Measurements from ENCODE around the gene PIK3CG.
"Not testable (repeated sequence)": the region's sequence is repeated elsewhere in the genome, so short reads cannot be mapped to it uniquely, and the experiment has no call there.

PIK3CG gene

GRCh38 chr7:106865130-106866041 is at the start of gene PIK3CG:
Gene PIK3CG, plus strand, starts transcription at chr7:106865282. Its CDS starts 2,280 bp downstream, at chr7:106867562.
- DNase-seq = no peak

DNA sequence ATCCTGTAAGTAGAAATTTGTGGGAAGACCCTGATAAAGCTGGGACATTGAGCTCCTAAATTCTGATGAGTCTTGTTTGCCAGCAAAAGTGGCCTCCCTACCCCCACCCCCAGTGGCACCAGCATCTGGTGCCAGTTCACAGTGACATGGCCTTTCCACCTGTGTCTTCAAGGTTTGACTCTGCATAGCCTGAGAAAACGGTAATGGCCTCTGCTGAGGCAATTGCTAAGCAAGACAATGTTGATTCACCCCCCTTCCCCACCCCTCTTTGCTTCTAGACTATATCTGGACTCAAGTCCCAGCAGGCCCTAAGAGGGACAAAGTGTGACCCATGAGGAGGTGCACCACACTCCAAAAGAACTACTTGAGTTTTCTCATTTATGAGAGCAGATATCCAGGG is 48.0 kb upstream of the PIK3CG start:
- DNase-seq = no peak

DNA sequence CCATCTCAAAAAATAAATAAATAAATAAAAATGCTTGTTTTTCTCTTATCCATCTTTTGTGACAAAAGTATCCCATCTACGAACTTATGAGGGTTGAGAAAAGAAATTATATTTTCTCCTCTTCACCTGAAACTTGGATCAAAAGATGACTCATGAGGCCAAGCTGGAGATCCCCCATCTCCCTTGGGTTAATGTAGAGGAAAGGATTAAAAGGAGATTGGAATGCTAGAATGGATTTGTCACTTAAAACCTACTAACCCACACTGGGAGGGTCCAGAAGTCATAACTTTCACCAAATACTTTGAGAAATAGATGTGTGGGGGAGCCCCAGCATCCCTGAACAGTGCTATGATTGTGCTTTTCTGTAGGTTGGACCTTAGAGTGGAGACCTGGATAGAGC is 46.3 kb upstream of the PIK3CG start:
- no peak for DNase-seq

- DNase-seq = no peak
Observed at GRCh38 chr7:106819546-106819945, 45.5 kb upstream of the PIK3CG start.

- no peak for DNase-seq
Observed at GRCh38 chr7:106820321-106821217, 44.5 kb upstream of the PIK3CG start.

GRCh38 chr7:106823631-106824030 is 41.5 kb upstream of the PIK3CG start:
- DNase-seq = no peak

GRCh38 chr7:106824458-106824857 is 40.6 kb upstream of the PIK3CG start:
- no peak for DNase-seq

- DNase-seq = no peak
Observed at GRCh38 chr7:106827626-106828025, 37.5 kb upstream of the PIK3CG start.

GRCh38 chr7:106829496-106829895 is 35.6 kb upstream of the PIK3CG start:
- DNase-seq = no peak

DNA sequence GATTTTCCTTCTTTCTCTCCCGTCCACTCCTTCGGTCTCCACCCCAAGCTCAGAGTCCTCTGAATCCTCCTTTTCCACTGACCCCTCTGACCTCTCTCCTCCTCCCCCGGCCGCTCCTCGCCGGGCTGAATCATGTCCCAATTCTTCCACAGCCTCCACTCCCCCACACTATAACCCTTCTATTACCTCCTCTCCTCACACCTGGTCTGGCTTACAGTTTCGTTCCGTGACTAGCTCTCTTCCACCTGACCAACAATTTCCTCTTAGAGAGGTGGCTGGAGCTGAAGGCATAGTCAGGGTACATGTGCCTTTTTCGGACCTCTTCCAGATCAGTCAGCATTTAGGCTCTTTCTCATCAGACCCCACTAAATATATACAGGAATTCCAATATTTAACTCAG is 34.2 kb upstream of the PIK3CG start:
- not testable (repeated sequence) for DNase-seq

- no peak for DNase-seq
Observed at GRCh38 chr7:106836816-106837215, 28.3 kb upstream of the PIK3CG start.

GRCh38 chr7:106839511-106839910 is 25.6 kb upstream of the PIK3CG start:
- DNase-seq = no peak

DNA sequence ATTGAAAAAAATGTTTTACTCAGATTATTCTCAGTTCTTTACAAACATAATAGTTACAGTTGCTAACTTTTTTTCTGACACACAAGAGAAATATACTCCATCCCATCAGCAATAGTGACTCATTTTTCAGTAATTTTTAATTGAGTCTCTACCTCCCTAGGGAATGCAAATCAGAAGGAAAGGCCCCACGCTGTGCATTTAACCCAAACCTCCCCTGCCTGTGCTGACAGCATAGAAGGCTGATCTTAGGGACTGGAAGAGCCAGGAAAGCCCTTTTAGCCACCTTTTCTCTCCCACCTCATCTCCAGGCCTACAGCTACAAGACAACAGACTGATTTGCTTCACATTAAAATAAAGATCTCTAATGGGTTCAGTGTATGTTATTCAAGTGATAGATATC is 24.7 kb upstream of the PIK3CG start:
- DNase-seq = no peak

- DNase-seq = no peak
Observed at GRCh38 chr7:106841896-106842390, 23.1 kb upstream of the PIK3CG start.

- DNase-seq = no peak
Observed at GRCh38 chr7:106844279-106844997, 20.6 kb upstream of the PIK3CG start.

DNA sequence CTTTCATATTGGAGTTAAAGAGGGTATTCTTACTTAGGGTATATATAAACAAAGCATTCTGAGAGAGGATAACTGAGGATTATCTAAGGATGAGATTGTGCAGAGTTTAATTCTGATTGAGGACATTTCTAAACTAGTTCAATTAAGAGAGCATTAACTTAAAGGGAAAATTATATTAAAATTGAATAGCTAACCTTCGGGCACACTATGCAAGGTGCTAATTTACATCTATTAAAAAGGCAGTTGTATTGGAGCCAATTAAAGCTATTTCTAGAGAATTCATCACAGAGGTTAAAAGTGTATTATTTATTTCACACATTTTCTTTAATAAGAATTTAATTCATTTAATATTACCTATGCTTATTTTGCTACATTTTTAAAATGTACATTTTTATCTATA is 17.0 kb upstream of the PIK3CG start:
- DNase-seq = no peak

GRCh38 chr7:106848851-106849442 is 16.1 kb upstream of the PIK3CG start:
- DNase-seq = no peak

DNA sequence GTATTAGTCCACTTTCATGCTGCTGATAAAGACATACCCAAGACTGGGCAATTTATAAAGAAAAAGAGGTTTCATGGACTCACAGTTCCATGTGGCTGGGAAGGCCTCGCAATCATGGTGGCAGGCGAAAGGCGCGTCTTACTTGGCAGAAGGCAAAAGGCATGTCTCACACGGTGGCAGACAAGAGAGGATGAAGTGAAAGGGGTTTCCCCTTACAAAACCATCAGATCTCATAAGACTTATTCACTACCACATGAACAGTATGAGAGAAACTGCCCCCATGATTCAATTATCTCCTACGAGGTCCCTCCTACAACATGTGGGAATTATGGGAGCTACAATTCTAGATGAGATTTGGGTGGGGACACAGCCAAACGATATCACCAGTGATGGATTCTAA is 13.4 kb upstream of the PIK3CG start:
- DNase-seq = not testable (repeated sequence)

- DNase-seq = no peak
Observed at GRCh38 chr7:106853250-106853908, 11.7 kb upstream of the PIK3CG start.

- DNase-seq = no peak
Observed at GRCh38 chr7:106855540-106856132, 9.4 kb upstream of the PIK3CG start.

All from stimulated activated naive CD4-positive, alpha-beta T cell treated with Interleukin-2 at 50 U/mL for 16 hours (primary cell).